ENCODE results near the gene HOXA1.

DNA sequence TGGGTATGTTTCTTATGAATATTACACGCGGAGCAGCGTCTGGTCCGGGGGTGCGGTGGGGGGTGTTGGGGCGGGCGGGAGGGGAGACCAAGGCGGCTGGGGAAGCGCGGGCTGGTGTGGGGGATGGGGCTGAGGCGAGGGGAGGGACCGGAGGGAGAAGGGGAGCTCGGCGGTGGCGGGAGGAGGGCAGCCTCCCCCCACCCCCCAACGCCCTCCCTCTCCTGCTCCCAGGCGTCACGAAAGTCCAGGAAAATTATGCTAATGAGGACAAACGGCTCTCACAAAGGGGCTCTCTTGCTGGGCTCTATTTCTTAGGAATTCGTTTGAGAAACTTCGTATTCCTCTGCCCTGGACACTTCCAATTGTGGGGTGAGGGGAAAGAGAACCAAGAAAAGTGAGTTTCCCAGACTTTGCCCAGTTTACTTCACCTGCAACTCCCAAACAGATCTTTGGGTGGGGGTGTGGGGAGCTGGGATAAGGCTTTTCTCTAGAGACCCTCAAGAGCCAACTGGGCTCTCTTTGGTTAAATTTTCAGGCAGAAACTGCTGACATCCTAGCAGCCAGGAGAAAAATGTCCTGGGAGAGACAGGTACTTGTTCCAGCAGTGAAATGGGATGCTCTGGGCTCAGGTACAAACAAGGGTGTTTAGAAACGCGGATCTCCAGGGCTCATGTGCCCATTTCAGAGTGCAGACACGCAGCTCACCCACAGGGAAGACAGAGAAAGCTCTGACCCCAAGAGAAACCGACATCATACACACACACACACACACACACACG lies 18.4 kb upstream of the HOXA1 start:
- TF ChIP-seq POLR2A (IDR thresholded peaks at IDR 0.05; ENCODE audit: low read depth, low read length) = no peak
- TF ChIP-seq, protein P1, sequence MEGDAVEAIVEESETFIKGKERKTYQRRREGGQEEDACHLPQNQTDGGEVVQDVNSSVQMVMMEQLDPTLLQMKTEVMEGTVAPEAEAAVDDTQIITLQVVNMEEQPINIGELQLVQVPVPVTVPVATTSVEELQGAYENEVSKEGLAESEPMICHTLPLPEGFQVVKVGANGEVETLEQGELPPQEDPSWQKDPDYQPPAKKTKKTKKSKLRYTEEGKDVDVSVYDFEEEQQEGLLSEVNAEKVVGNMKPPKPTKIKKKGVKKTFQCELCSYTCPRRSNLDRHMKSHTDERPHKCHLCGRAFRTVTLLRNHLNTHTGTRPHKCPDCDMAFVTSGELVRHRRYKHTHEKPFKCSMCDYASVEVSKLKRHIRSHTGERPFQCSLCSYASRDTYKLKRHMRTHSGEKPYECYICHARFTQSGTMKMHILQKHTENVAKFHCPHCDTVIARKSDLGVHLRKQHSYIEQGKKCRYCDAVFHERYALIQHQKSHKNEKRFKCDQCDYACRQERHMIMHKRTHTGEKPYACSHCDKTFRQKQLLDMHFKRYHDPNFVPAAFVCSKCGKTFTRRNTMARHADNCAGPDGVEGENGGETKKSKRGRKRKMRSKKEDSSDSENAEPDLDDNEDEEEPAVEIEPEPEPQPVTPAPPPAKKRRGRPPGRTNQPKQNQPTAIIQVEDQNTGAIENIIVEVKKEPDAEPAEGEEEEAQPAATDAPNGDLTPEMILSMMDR (conservative IDR thresholded peaks at IDR 0.05; ENCODE audit: low read depth, low read length) = no peak
- TF ChIP-seq CEBPB (IDR thresholded peaks at IDR 0.05; ENCODE audit: low read depth, low read length) = no peak
- peak; percentile 55 for TF ChIP-seq MAZ (IDR thresholded peaks at IDR 0.05; ENCODE audit: borderline replicate concordance, low read depth, low read length)
- no peak for TF ChIP-seq MXI1 (IDR thresholded peaks at IDR 0.05; ENCODE audit: borderline replicate concordance, low read depth, low read length)
- TF ChIP-seq RAD21 (IDR thresholded peaks at IDR 0.05; ENCODE audit: low read length) = no peak
- TF ChIP-seq RFX5 (IDR thresholded peaks at IDR 0.05; ENCODE audit: low read depth, low read length) = 0 out of 2 replicates have a peak, but pooled peaks have one; percentile 30
- no peak for TF ChIP-seq NFE2L2 (IDR thresholded peaks at IDR 0.05; ENCODE audit: low read depth, low read length)
- no peak for TF ChIP-seq FOS (IDR thresholded peaks at IDR 0.05; ENCODE audit: low read depth, low read length)
- TF ChIP-seq RCOR1 (IDR thresholded peaks at IDR 0.05; ENCODE audit: insufficient replicate concordance, low read length) = no peak

All from IMR-90 (cell line).